Gastroesophageal sphincter (tissue), 4 donors: ENCODE results near the gene SMARCA2. TPM values are rescaled to one million over a fixed set of nuclear protein-coding genes. Genes with fewer than 3 reads are reported as not detected.

Source experiments
- ATAC-seq: fragments of 150-250 bp; one replicate; pipeline ENCODE4 v1.9.1; 2016; ENCODE audit warnings: mild to moderate bottlenecking, moderate library complexity
- H3K27ac ChIP-seq, 4 donors: fragments of 200-600 bp; sonication (generic) in 3 of 4; 1 replicate in 3 of 4; 2 replicates in 1 of 4; pipeline ENCODE4 v1.5.1; 2016 to 2019
- H3K27me3 ChIP-seq: fragments of 200-600 bp; sonication (generic); one replicate; pipeline ENCODE4 v1.5.1; 2019
- H3K36me3 ChIP-seq, 2 donors: fragments of 200-600 bp; sonication (generic); one replicate each; pipeline ENCODE4 v1.5.1; 2019; ENCODE audit warnings: control low read depth in 1 of 2
- H3K4me1 ChIP-seq, 3 donors: fragments of 200-600 bp; sonication (generic); 1 replicate in 2 of 3; 2 replicates in 1 of 3; pipeline ENCODE4 v1.5.1; 2016 to 2019; ENCODE audit warnings: control low read depth in 2 of 3
- H3K4me3 ChIP-seq, 2 donors: fragments of 200-600 bp; sonication (generic); one replicate each; pipeline ENCODE4 v1.5.1; 2019; ENCODE audit warnings: mild to moderate bottlenecking in 1 of 2, moderate library complexity in 1 of 2
- H3K9me3 ChIP-seq, 3 donors: fragments of 200-600 bp; sonication (generic); one replicate each; pipeline ENCODE4 v1.5.1; 2017 to 2019; ENCODE audit warnings: control low read depth in 2 of 3
- CTCF ChIP-seq, 4 experiments: fragments of 200-600 bp in 2 of 4; fragments of 450-650 bp in 2 of 4; sonication (generic) in 1 of 4; IDR thresholded peaks; one replicate each; pipeline ENCODE4 v1.5.1; 2017 to 2019; ENCODE audit warnings: antibody characterized with exemption in 4 of 4, mild to moderate bottlenecking in 2 of 4, moderate library complexity in 2 of 4
- EP300 ChIP-seq: sonication (generic); formaldehyde crosslinking; IDR thresholded peaks from one replicate; pipeline ENCODE4 v1.6.1; 2017; ENCODE audit warnings: antibody characterized with exemption, mild to moderate bottlenecking
- POLR2A ChIP-seq, 2 donors: fragments of 450-650 bp; IDR thresholded peaks; one replicate each; pipeline ENCODE4 v1.6.1; 2017; ENCODE audit warnings: antibody characterized with exemption in 2 of 2, mild to moderate bottlenecking in 2 of 2, moderate library complexity in 1 of 2
- POLR2AphosphoS5 ChIP-seq: sonication (generic); formaldehyde crosslinking; IDR thresholded peaks from one replicate; pipeline ENCODE4 v1.6.1; 2017; ENCODE audit warnings: antibody characterized with exemption
- WGBS, 2 donors: methylation state at CpG; one replicate each; pipeline ENCODE4 v1.1.5; 2018; ENCODE audit warnings: low coverage in 1 of 2; 5-methylcytosine and 5-hydroxymethylcytosine counted together
- total RNA-seq, 4 donors: library from RNA; depleted of rRNA; stranded (reverse); fragments of >200 nt; gene quantifications; one replicate each; pipeline ENCODE4 v1.1.0, GENCODE V29; 2016

The SMARCA2 gene
- total RNA-seq, 4 donors from 2014 or later = 90.5 to 133 (median 98.5) TPM

DNA sequence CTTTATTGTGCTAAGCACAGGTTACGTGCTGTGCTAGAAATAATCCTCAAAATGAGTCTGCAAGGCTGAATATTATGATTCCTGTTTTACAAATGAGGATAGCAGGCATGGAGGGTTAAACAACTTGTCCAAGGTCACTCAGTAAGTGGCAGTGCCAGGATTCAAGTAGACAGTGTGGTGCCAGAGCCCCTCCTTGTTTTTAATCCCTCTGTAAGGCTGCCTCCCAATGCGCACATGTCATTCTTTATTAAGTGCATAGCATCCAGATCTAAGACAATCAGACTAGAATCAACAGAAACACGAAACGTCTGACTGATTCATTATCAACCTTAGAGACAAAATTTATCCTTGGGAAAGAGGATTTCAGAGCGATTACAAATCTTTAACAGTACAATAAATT is 199.6 kb downstream of the SMARCA2 start:
- no peak overlapping the region for H3K4me3 ChIP-seq
- no peaks in the 10 kb centered on the region for H3K9me3 ChIP-seq
- H3K27ac ChIP-seq = no peak overlapping the region
- no peak for TF ChIP-seq EP300
- no peak for TF ChIP-seq POLR2AphosphoS5
- no peak for TF ChIP-seq POLR2A (IDR thresholded peaks at IDR 0.05)
- no peak for TF ChIP-seq CTCF (IDR thresholded peaks at IDR 0.05)
- H3K27me3 ChIP-seq = no peaks in the 10 kb centered on the region
- WGBS, 2 donors = 82 to 91% methylated on average over 5 of the region's 5 CpGs
- no peaks in the 10 kb centered on the region for H3K4me1 ChIP-seq
- no peaks in the 10 kb centered on the region for H3K36me3 ChIP-seq
- no peak for ATAC-seq

DNA sequence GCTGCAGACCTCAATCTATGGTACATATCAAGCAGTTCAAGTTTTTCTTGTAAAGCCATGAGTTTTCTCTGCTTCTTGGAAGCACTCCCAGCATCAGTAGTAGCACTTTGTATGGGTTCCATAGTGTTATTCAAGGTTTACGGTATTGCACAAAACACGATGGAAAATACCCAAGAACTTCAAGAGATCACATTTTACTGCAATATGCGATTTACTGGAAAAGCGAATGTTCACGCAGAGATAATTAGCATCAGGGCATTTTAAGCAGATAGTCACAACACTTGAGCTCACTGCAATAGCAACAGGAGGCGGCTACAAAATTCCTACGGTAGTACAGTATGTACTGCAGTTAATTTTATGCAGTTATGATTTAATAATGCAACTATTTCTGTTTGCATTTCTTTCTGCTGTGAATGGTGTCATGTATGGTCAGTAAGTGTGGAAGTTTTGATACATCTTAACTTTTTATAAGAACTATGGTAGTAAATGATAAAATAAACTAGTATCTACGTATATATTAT is 200.8 kb downstream of the SMARCA2 start:
- no peaks in the 10 kb centered on the region for H3K9me3 ChIP-seq
- TF ChIP-seq POLR2A (IDR thresholded peaks at IDR 0.05) = no peak
- TF ChIP-seq CTCF (IDR thresholded peaks at IDR 0.05) = no peak
- TF ChIP-seq POLR2AphosphoS5 = no peak
- TF ChIP-seq EP300 = no peak
- H3K27ac ChIP-seq = no peak overlapping the region
- ATAC-seq = no peak
- no peak overlapping the region for H3K4me3 ChIP-seq
- H3K27me3 ChIP-seq = no peaks in the 10 kb centered on the region
- 93 to 94% methylated on average over 8 of the region's 8 CpGs for WGBS, 2 donors
- no peaks in the 10 kb centered on the region for H3K36me3 ChIP-seq
- H3K4me1 ChIP-seq = no peaks in the 10 kb centered on the region

DNA sequence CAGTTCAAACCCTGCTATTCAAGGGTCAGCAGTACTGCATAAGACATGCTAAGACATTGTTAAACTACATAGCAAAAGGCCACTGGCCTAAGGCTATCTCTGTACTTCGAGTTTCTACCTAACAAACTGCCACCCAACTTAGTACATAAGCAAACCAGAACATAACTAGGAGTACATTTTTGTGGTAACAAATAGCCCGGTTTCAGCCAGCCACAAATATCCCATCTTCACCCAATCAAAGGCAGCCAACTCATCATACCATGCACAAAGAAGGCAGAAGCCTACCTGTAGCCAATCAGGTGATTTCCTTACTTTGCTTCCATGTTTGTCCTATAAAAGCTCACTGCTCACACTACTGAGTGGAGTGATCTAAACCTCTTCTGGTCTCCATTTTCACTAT is 201.4 kb downstream of the SMARCA2 start:
- H3K4me3 ChIP-seq = no peak overlapping the region
- TF ChIP-seq EP300 (no peak), POLR2A (IDR thresholded peaks at IDR 0.05) (no peak), POLR2AphosphoS5 (no peak), CTCF (IDR thresholded peaks at IDR 0.05) (no peak)
- no peak for ATAC-seq
- no peak overlapping the region for H3K27ac ChIP-seq
- no peaks in the 10 kb centered on the region for H3K4me1 ChIP-seq
- 82 to 85% methylated on average over 2 of the region's 2 CpGs for WGBS, 2 donors
- no peaks in the 10 kb centered on the region for H3K36me3 ChIP-seq
- H3K9me3 ChIP-seq = no peaks in the 10 kb centered on the region
- H3K27me3 ChIP-seq = no peaks in the 10 kb centered on the region

DNA sequence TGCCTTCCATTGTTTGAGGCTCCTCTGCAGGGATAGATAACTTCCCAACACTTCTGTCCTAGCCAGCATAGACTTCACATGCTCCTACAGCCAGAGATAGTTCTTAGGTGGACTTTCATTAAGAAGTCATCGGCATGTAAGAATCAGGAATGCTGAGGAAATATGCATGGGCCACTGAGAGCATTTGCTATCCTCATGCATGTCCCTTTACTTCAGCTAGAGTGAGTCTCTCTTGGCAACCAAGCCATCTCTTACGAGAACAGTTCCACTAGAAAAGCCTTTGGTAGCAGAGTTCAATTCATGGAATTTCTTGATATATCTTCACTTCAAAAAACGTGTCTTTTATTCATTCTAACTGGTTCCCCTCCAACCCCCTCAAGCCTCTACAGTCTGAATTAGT is 202.4 kb downstream of the SMARCA2 start:
- H3K4me3 ChIP-seq = no peak overlapping the region
- TF ChIP-seq CTCF (IDR thresholded peaks at IDR 0.05) (no peak), EP300 (no peak), POLR2AphosphoS5 (no peak), POLR2A (IDR thresholded peaks at IDR 0.05) (no peak)
- H3K27ac ChIP-seq = no peak overlapping the region
- no peaks in the 10 kb centered on the region for H3K9me3 ChIP-seq
- no peak for ATAC-seq
- no peaks in the 10 kb centered on the region for H3K27me3 ChIP-seq
- H3K36me3 ChIP-seq = no peaks in the 10 kb centered on the region
- H3K4me1 ChIP-seq = no peaks in the 10 kb centered on the region
- WGBS, 2 donors = 87% methylated on average over 3 of the region's 3 CpGs

GRCh38 chr9:2220036-2220435 is 204.9 kb downstream of the SMARCA2 start:
- no peak for ATAC-seq
- 69 to 100% methylated on average over 1 to 3 of the region's 3 CpGs for WGBS, 2 donors
- no peak overlapping the region for H3K27ac ChIP-seq
- no peaks in the 10 kb centered on the region for H3K27me3 ChIP-seq
- TF ChIP-seq CTCF (IDR thresholded peaks at IDR 0.05) (no peak), EP300 (no peak), POLR2AphosphoS5 (no peak)
- no peaks in the 10 kb centered on the region for H3K9me3 ChIP-seq
- no peaks in the 10 kb centered on the region for H3K4me1 ChIP-seq
- H3K4me3 ChIP-seq = no peak overlapping the region
- H3K36me3 ChIP-seq = no peaks in the 10 kb centered on the region
